A549 (cell line): ENCODE measurements around the gene ELMO3. TPM values are rescaled to one million over a fixed set of nuclear protein-coding genes. Genes with fewer than 3 reads are reported as not detected.

ENCODE experiments used
- ATAC-seq, 2 experiments: fragments of 200-7000 bp in 1 of 2; fragments of >200 bp in 1 of 2; cut with Nextera tagmentation in 1 of 2; cut with Tn5 transposase in 1 of 2; 3 replicates each; pipeline versions ENCODE4 v1.8.0 to v1.9.1; 2018 to 2020; ENCODE audit warnings: mild to moderate bottlenecking in 1 of 2, moderate library complexity in 1 of 2
- CTCF ChIA-PET: fragments of 300-600 bp; sonication (Branson Sonifier 250); formaldehyde crosslinking; extraction: SDS; loops from one replicate; lab custom pipeline; 2021; ENCODE audit warnings: antibody characterized with exemption, inconsistent platforms; lab: Yijun Ruan, JAX
- POLR2A ChIA-PET: fragments of 350-600 bp; formaldehyde crosslinking; extraction: SDS; loops from one replicate; lab custom pipeline; 2021; ENCODE audit warnings: antibody characterized with exemption, inconsistent platforms; lab: Yijun Ruan, JAX
- DNase-seq, 2 experiments: peaks; one replicate each; pipeline versions ENCODE4 v3.0.0 to v3.0.0-alpha.2; 2011 to 2016; ENCODE audit warnings: low read depth in 1 of 2, low spot score in 1 of 2
- FAIRE-seq: peaks from 2 replicates; lab custom pipeline; 2011; peaks lifted over from hg19 to GRCh38; lab: Jason Lieb, UNC
- H3K27ac ChIP-seq, 2 experiments: fragments of >200 bp; sonication (Bioruptor Twin); formaldehyde crosslinking; 3 replicates each; pipeline ENCODE4 v1.5.1; 2016 to 2017
- H3K4me1 ChIP-seq: fragments of >200 bp; sonication (Bioruptor Twin); formaldehyde crosslinking; 3 replicates; pipeline ENCODE4 v1.6.1; 2016
- H3K4me2 ChIP-seq: fragments of >200 bp; sonication (Bioruptor Twin); formaldehyde crosslinking; 3 replicates; pipeline ENCODE4 v1.6.1; 2016
- H3K4me3 ChIP-seq: fragments of >200 bp; sonication (Bioruptor Twin); formaldehyde crosslinking; 3 replicates; pipeline ENCODE4 v1.5.1; 2016
- H3K9me3 ChIP-seq: fragments of >200 bp; sonication (Bioruptor Twin); formaldehyde crosslinking; 3 replicates; pipeline ENCODE4 v1.6.1; 2016
- CBX2 ChIP-seq: fragments of 200-600 bp; sonication (generic); IDR thresholded peaks from 2 replicates; pipeline ENCODE4 v1.6.1; 2016; ENCODE audit warnings: low read depth, mild to moderate bottlenecking, borderline replicate concordance
- CBX8 ChIP-seq: fragments of 200-600 bp; sonication (generic); IDR thresholded peaks from 2 replicates; pipeline ENCODE4 v1.6.1; 2016
- CHD2 ChIP-seq: fragments of 150-350 bp; IDR thresholded peaks from 2 replicates; pipeline ENCODE4 v1.6.1; 2014; ENCODE audit warnings: low read length; ENCODE audit not compliant: partially characterized antibody
- EP300 ChIP-seq, 2 experiments: fragments of >200 bp; sonication (Bioruptor Twin); formaldehyde crosslinking; IDR thresholded peaks; 2 replicates in 1 of 2; 3 replicates in 1 of 2; pipeline ENCODE4 v1.6.1; 2016 to 2017
- FOSL2 ChIP-seq, 2 experiments: fragments of 450-650 bp in 1 of 2; fragments of >200 bp in 1 of 2; sonication (Bioruptor Twin) in 1 of 2; formaldehyde crosslinking; IDR thresholded peaks; 2 replicates each; pipeline versions ENCODE4 v1.5.0 to v1.6.1; 2016 to 2020; ENCODE audit warnings: mild to moderate bottlenecking in 1 of 2, moderate library complexity in 1 of 2
- GATA3 ChIP-seq: IDR thresholded peaks from 2 replicates; pipeline ENCODE4 v1.6.1; 2012; ENCODE audit warnings: borderline replicate concordance
- HEYL ChIP-seq: fragments of 250-450 bp; sonication (Bioruptor Pico); IDR thresholded peaks from 2 replicates; pipeline ENCODE4 v1.8.0; 2021; ENCODE audit warnings: mild to moderate bottlenecking, moderate library complexity
- HMGXB4 ChIP-seq: fragments of 250-450 bp; sonication (Bioruptor Pico); IDR thresholded peaks from 2 replicates; pipeline ENCODE4 v1.5.0; 2021; ENCODE audit warnings: mild to moderate bottlenecking, moderate library complexity, borderline replicate concordance
- HOXB13 ChIP-seq: fragments of 250-450 bp; sonication (Bioruptor Pico); IDR thresholded peaks from 2 replicates; pipeline ENCODE4 v1.5.0; 2020; ENCODE audit warnings: low read depth, mild to moderate bottlenecking, moderate library complexity
- HOXB5 ChIP-seq: fragments of 250-450 bp; sonication (Bioruptor Pico); IDR thresholded peaks from 2 replicates; pipeline ENCODE4 v1.5.0; 2020; ENCODE audit warnings: mild to moderate bottlenecking, moderate library complexity
- JUN ChIP-seq, 2 experiments: fragments of >200 bp; sonication (Bioruptor Twin); formaldehyde crosslinking; IDR thresholded peaks; 2 replicates in 1 of 2; 3 replicates in 1 of 2; pipeline ENCODE4 v1.6.1; 2016 to 2017
- MAFK ChIP-seq: fragments of 450-650 bp; IDR thresholded peaks from 2 replicates; pipeline ENCODE4 v1.6.1; 2014; ENCODE audit not compliant: partially characterized antibody
- MYC ChIP-seq: IDR thresholded peaks from 2 replicates; pipeline ENCODE4 v1.6.1; 2012; ENCODE audit warnings: mild to moderate bottlenecking, inconsistent platforms, low read length, improper control_type of control experiment, borderline replicate concordance
- RCOR1 ChIP-seq: fragments of 150-350 bp; IDR thresholded peaks from 2 replicates; pipeline ENCODE4 v1.6.1; 2014; ENCODE audit warnings: antibody characterized with exemption, low read length, low read depth
- RNF2 ChIP-seq: fragments of 200-600 bp; sonication (generic); IDR thresholded peaks from 2 replicates; pipeline ENCODE4 v1.6.1; 2016; ENCODE audit warnings: low read depth, mild to moderate bottlenecking, antibody characterized with exemption, moderate library complexity, borderline replicate concordance
- TP53 ChIP-seq: fragments of 250-450 bp; sonication (Bioruptor Pico); IDR thresholded peaks from 2 replicates; pipeline ENCODE4 v1.5.0; 2021; ENCODE audit warnings: mild to moderate bottlenecking, moderate library complexity
- WGBS: methylation state at CpG from one replicate; pipeline ENCODE4 v1.1.6; 2017; ENCODE audit errors: missing lambda C conversion rate; 5-methylcytosine and 5-hydroxymethylcytosine counted together
- polyA plus RNA-seq, 4 experiments: library from polyadenylated mRNA; depleted of rRNA in 3 of 4; stranded (reverse); fragments of >200 nt; fragmentation: RNase III in 1 of 4; extraction: RNeasy Plus Mini Kit Qiagen cat#74134 plus additional on column Dnase treatment in 1 of 4; gene quantifications; 2 replicates in 3 of 4; 3 replicates in 1 of 4; pipeline ENCODE4 v1.2.3, GENCODE V29; 2011 to 2017
- TF ChIP-seq, protein P1 (sequence below): fragments of >200 bp; sonication (Bioruptor Twin); formaldehyde crosslinking; IDR thresholded peaks from 2 replicates; pipeline ENCODE4 v1.6.1; 2016
- TF ChIP-seq, protein P2 (sequence below): IDR thresholded peaks from 2 replicates; pipeline ENCODE4 v1.6.1; 2012; ENCODE audit warnings: low read depth, borderline replicate concordance

The ELMO3 gene
- polyA plus RNA-seq, 2 of the 4 experiments (the other 2 are of a cell fraction), result 0.62 to 1.4 TPM

GRCh38 chr16:67228905-67229304, 30.0 kb downstream of the ELMO3 start (continued):
- TF ChIP-seq CBX8, result no peak
- no peak for TF ChIP-seq HOXB13

DNA sequence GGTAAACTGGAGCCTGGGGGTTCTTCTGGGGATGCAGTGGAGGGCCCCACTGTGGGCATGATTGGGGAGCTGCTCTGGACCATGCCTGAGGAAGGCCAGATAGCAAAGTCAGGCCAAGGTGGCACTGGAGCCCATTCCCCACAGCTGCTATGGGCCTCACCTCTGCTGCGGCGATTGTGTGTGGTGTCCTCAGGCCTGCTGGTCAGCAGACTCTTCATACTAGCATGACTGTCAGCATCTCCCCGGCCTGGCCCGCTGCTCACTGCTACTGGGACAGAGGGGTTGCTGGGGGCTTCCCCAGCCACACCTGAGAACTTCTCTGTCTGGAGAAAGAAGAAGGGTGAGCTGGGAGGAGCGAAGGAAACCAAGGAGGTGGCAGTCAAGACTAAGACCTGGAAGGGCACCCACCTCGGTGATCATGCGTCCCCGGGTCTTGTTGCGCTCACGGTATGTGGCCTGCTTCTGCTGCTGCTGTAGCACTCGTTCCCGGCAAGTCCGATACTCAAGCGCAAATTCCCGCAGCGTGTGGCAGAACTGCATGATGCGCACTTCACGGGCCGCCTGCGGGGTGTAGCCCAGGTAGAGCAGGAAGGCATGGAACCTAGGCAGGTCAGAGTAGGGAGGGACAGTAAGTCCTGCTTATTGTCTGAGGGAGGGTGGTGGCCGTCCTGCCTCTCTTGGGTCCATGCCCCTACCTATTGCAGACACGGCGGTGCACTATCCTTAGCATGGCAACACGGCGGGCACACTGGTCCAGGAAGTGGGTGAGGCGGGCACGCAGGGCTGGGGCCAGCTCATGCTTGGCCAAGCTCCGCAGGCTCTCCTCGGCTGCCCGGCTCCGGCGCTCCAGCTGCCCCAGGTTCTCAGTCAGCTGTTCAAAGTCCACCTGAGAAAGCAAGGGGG, 31.2 kb downstream of the ELMO3 start:
- Histone ChIP-seq H3K4me2 (no peak overlapping the region), H3K4me3 (no peak overlapping the region), H3K27ac (no peak overlapping the region), H3K9me3 (no peaks in the 10 kb centered on the region), H3K4me1 (peaks cover 13% of the 10 kb centered on the region)
- no peak for FAIRE-seq
- WGBS, result 95% methylated on average over 31 of the region's 32 CpGs
- POLR2A ChIA-PET, result interaction anchor here (0.5 kb wide), 1 partner anchor 11 kb away, joined by 7 read pairs; no protein-coding TSS in a partner anchor
- ATAC-seq, result no peak
- TF ChIP-seq HMGXB4 (CRISPR knock-in tag) (no peak), JUN (IDR thresholded peaks at IDR 0.05) (0 out of 5 replicates have a peak, but pooled peaks of 1 of the 2 experiments have one; percentile 5)
- CTCF ChIA-PET, result interaction anchor here (1.4 to 14.1 kb wide), 2 partner anchors 15 to 28 kb away, joined by 3 to 138 read pairs; partner anchors contain the start of genes FHOD1 and SLC9A5
- no peak for DNase-seq

- ATAC-seq, result no peak
- no peak for FAIRE-seq
- Histone ChIP-seq H3K4me1 (peaks cover 9% of the 10 kb centered on the region), H3K9me3 (no peaks in the 10 kb centered on the region), H3K4me3 (no peak overlapping the region), H3K27ac (no peak overlapping the region), H3K4me2 (no peak overlapping the region)
- ChIA-PET POLR2A (interaction anchor here (0.9 to 1.9 kb wide), 2 partner anchors 11 to 15 kb away, joined by 3 to 6 read pairs; no protein-coding TSS in a partner anchor), CTCF (interaction anchor here (0.9 to 14.1 kb wide), 6 partner anchors 14 to 47 kb away, joined by 3 to 138 read pairs (median 4); partner anchors contain the start of genes FHOD1 and SLC9A5)
- no peak for DNase-seq
- WGBS, result 97% methylated on average over 11 of the region's 12 CpGs
- TF ChIP-seq EP300 (IDR thresholded peaks at IDR 0.05) (no peak), HEYL (no peak), FOSL2 (IDR thresholded peaks at IDR 0.05) (no peak), FOSL2 (CRISPR knock-in tag; IDR thresholded peaks at IDR 0.05) (no peak), GATA3 (no peak), TP53 (no peak), CBX8 (no peak), MYC (no peak), RCOR1 (no peak)
- TF ChIP-seq, protein P1, sequence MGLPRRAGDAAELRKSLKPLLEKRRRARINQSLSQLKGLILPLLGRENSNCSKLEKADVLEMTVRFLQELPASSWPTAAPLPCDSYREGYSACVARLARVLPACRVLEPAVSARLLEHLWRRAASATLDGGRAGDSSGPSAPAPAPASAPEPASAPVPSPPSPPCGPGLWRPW, result no peak
Measured at GRCh38 chr16:67230809-67231660, 32.1 kb downstream of the ELMO3 start.

DNA sequence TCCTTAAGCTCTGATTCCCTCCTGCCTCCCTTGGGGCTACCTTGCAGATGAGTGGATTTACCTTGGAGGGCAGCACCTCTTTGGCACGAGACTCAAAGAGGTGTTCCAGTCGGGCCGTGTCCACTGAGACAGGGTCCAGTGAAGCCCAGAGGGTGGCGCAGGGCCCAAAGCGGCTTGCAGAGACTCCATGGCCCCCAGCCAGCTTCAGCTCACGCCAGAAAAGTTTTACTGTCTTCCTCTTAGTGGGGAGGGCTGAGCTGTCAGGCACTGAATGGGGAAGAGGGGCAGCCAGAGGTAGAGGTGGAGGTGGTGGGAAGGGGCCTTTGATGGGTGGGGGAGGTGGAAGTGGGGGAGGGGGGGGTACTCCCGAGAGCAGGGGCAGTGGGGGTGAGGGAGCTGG, 34.7 kb downstream of the ELMO3 start:
- no peak for FAIRE-seq
- Histone ChIP-seq H3K4me2 (no peak overlapping the region), H3K4me1 (no peaks in the 10 kb centered on the region), H3K27ac (no peak overlapping the region), H3K9me3 (no peaks in the 10 kb centered on the region), H3K4me3 (no peak overlapping the region)
- 84% methylated on average over 6 of the region's 7 CpGs for WGBS
- POLR2A ChIA-PET, result no interaction called here
- no peak for ATAC-seq
- no peak for DNase-seq
- CTCF ChIA-PET, result interaction anchor here (2.9 to 14.1 kb wide), 2 partner anchors 12 to 44 kb away, joined by 8 to 138 read pairs; partner anchors contain the start of genes FHOD1 and SLC9A5
- no peak for TF ChIP-seq HOXB5 (CRISPR knock-in tag)
- no peak for TF ChIP-seq CHD2
- no peak for TF ChIP-seq HEYL
- no peak for TF ChIP-seq MAFK
- no peak for TF ChIP-seq HMGXB4 (CRISPR knock-in tag)
- TF ChIP-seq RNF2, result no peak
- no peak for TF ChIP-seq MYC
- TF ChIP-seq, protein P2, sequence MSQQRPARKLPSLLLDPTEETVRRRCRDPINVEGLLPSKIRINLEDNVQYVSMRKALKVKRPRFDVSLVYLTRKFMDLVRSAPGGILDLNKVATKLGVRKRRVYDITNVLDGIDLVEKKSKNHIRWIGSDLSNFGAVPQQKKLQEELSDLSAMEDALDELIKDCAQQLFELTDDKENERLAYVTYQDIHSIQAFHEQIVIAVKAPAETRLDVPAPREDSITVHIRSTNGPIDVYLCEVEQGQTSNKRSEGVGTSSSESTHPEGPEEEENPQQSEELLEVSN, result no peak
- TF ChIP-seq CBX2, result no peak
